Left forelimb (tissue), 1 donor: ENCODE results near the gene TSPAN4.

ENCODE experiments used
- DNase-seq: peaks from one replicate; pipeline ENCODE4 v3.0.0-alpha.2; 2018; ENCODE audit warnings: low spot score

TSPAN4 gene

GRCh38 chr11:836700-837099 is 6.0 kb upstream of the TSPAN4 start:
- no peak for DNase-seq

- DNase-seq: no peak
These were observed 5.3 kb upstream of the TSPAN4 start for GRCh38 chr11:837189-837989.

GRCh38 chr11:837990-838307 is 4.7 kb upstream of the TSPAN4 start:
- DNase-seq: no peak

GRCh38 chr11:838441-839279 is 4.0 kb upstream of the TSPAN4 start:
- no peak for DNase-seq

GRCh38 chr11:839280-839623 is 3.4 kb upstream of the TSPAN4 start:
- no peak for DNase-seq

- no peak for DNase-seq
These were observed 2.6 kb upstream of the TSPAN4 start for GRCh38 chr11:839875-840617.

- DNase-seq: no peak
These were observed 677 bp upstream of the TSPAN4 start for GRCh38 chr11:841981-842369.

- DNase-seq: no peak
These were observed 558 bp downstream of the TSPAN4 start for GRCh38 chr11:843086-843734.

GRCh38 chr11:843818-844692 is 1.4 kb downstream of the TSPAN4 start:
- peak; percentile 88 for DNase-seq

- peak; percentile 93 for DNase-seq
These were observed 2.3 kb downstream of the TSPAN4 start for GRCh38 chr11:844693-845644.

- DNase-seq: no peak
These were observed 3.3 kb downstream of the TSPAN4 start for GRCh38 chr11:845872-846495.

GRCh38 chr11:846496-847098 is 3.9 kb downstream of the TSPAN4 start:
- DNase-seq: no peak

GRCh38 chr11:847876-848275 is 5.2 kb downstream of the TSPAN4 start:
- no peak for DNase-seq

GRCh38 chr11:848380-848931 is 5.8 kb downstream of the TSPAN4 start:
- DNase-seq: no peak

- no peak for DNase-seq
These were observed 6.6 kb downstream of the TSPAN4 start for GRCh38 chr11:849104-849824.

GRCh38 chr11:849951-850774 is 7.5 kb downstream of the TSPAN4 start:
- DNase-seq: no peak
